Omental fat pad (tissue), 4 donors: ENCODE results near the gene CBLC. TPM values are rescaled to one million over a fixed set of nuclear protein-coding genes. Genes with fewer than 3 reads are reported as not detected.

Experiments
- ATAC-seq: fragments of 150-250 bp; one replicate; pipeline ENCODE4 v1.9.1; 2016; ENCODE audit warnings: mild to moderate bottlenecking, moderate library complexity; ENCODE audit not compliant: low FRiP score
- DNase-seq: peaks from one replicate; pipeline ENCODE4 v3.0.0-alpha.2; 2019; ENCODE audit warnings: low spot score
- CTCF ChIP-seq, 3 donors: fragments of 450-650 bp; IDR thresholded peaks; one replicate each; pipeline ENCODE4 v1.5.1; 2016 to 2017; ENCODE audit warnings: antibody characterized with exemption in 3 of 3, mild to moderate bottlenecking in 3 of 3, moderate library complexity in 2 of 3
- total RNA-seq, 4 donors: library from RNA; depleted of rRNA; stranded (reverse); fragments of >200 nt; gene quantifications; one replicate each; pipeline ENCODE4 v1.1.0, GENCODE V29; 2016

The CBLC gene
- total RNA-seq, 4 donors from 2014 or later = 0.46 TPM; not detected in 3

DNA sequence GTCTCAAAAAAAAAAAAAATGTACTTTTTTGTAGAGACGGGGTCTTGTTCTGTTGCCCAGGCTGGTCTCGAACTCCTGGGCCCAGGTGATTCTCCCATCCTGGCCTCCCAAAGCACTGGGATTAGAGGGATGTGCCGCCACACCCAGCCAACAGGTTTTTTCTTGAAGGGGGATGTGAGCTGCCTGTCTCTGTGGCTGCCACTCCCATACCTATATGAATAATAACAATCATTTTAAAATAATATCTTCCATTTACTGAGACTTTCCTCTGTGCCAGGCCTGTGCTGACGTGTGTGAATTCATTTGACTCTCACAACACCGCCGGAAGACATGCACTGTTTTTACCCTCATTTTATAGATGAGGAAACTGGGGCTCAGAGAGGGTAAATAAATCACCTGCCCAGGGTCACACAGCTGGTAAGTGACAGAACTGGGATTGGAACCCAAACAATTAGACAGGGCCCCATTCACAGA lies 36.4 kb upstream of the CBLC start:
- ATAC-seq (peak; percentile 0), DNase-seq (no peak)
- no peak for TF ChIP-seq CTCF (IDR thresholded peaks at IDR 0.05)

GRCh38 chr19:44741841-44742329 lies 35.8 kb upstream of the CBLC start:
- no peak for TF ChIP-seq CTCF (IDR thresholded peaks at IDR 0.05)
- peak; percentile 91 for ATAC-seq
- peak; percentile 96 for DNase-seq

GRCh38 chr19:44742330-44743061 lies 35.2 kb upstream of the CBLC start:
- ATAC-seq = peak; percentile 30
- no peak for DNase-seq
- no peak for TF ChIP-seq CTCF (IDR thresholded peaks at IDR 0.05)

DNA sequence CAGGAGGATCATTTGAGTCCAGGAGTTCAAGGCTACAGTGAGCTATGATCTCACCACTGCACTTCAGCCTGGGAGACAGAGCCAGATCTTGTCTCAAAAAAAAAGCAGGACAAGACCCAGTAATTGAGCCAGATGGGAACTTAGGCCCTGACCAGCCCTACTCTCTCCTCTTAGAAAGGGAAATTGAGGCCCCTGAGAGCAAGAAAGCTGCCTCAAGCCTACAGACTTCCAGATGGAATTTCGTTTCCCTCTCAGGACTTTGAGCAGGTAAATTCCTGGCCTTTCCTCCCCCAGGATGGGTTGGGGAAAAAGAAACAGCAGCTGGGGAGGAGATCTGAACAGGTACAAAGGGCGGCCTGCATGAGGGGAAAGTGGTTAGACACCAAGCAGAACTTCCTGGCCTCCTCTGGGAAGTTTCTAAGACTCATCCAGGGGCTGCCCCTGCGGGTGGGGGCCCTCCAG lies 32.8 kb upstream of the CBLC start:
- TF ChIP-seq CTCF (IDR thresholded peaks at IDR 0.05) = no peak
- no peak for DNase-seq
- no peak for ATAC-seq

GRCh38 chr19:44745341-44745831 lies 32.3 kb upstream of the CBLC start:
- TF ChIP-seq CTCF (IDR thresholded peaks at IDR 0.05) = no peak
- DNase-seq (no peak), ATAC-seq (peak; percentile 53)

- no peak for DNase-seq
- ATAC-seq = no peak
- TF ChIP-seq CTCF (IDR thresholded peaks at IDR 0.05) = no peak
Measured at GRCh38 chr19:44745887-44746600, 31.6 kb upstream of the CBLC start.
